ENCODE measurements around the gene RPN2.

The RPN2 gene

DNA sequence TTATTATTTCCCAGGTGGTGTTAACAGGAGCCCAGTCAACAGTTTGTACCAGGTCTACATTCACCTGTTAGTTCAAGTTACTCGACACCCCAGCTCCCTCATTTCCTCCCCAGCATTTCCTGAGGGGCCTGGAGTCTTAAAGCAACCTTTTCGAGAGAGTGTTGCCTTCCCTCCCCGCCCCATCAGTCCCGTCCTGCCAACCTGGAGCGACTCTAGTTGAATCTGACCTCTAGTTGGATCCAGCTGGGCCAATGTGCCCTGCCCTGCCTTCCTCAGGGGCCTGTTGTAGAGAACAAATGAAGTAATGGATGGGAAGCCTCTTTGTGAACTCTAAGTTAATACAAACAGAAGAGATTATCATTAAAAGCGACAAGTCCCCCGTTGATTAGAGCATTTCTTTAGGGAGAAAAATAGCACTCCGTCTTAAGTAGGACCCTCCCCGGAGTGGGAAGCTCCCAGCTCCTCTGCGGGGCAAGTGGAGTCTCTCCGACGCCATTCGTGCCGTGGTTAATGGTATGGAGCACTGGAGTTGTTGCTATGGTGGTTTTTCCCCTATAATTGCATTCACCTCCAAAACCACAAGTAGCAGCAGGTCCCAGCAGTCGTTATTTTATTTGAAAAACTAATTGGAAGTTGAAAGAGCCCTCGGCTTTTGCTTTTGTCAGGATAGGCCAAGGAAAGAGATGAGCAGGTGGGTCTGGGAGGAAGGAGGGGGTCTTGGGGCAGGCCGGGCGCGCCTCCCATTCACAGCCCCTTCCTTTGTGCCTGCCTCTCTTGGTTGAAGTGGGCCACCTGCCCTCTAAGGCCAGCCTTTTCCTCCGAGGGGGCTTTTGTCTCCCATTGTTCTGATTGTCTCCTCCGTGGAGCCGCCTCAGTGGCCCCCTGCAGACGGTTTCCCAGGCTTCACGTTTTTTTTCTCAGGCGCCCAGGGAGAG lies 66.4 kb downstream of the RPN2 start:
- no peak for DNase-seq (ENCODE audit: extremely low spot score)
- ChIA-PET CTCF (no interaction called here), POLR2A (no interaction called here)
- TF ChIP-seq ELF4 (IDR thresholded peaks at IDR 0.05): no peak
- TF ChIP-seq SUZ12 (IDR thresholded peaks at IDR 0.05): no peak
- TF ChIP-seq FOXA1 (IDR thresholded peaks at IDR 0.05): no peak
- TF ChIP-seq BHLHE40 (IDR thresholded peaks at IDR 0.05; ENCODE audit: borderline replicate concordance): no peak
- no peak for TF ChIP-seq FOXK2 (IDR thresholded peaks at IDR 0.05)
- no peak for TF ChIP-seq ARNT (IDR thresholded peaks at IDR 0.05)
- no peak for TF ChIP-seq SP1 (IDR thresholded peaks at IDR 0.05)
- TF ChIP-seq LEF1 (IDR thresholded peaks at IDR 0.05; ENCODE audit: borderline replicate concordance): no peak
- TF ChIP-seq TARDBP (IDR thresholded peaks at IDR 0.05): no peak
- TF ChIP-seq CTBP1 (IDR thresholded peaks at IDR 0.05; ENCODE audit: borderline replicate concordance): no peak

DNA sequence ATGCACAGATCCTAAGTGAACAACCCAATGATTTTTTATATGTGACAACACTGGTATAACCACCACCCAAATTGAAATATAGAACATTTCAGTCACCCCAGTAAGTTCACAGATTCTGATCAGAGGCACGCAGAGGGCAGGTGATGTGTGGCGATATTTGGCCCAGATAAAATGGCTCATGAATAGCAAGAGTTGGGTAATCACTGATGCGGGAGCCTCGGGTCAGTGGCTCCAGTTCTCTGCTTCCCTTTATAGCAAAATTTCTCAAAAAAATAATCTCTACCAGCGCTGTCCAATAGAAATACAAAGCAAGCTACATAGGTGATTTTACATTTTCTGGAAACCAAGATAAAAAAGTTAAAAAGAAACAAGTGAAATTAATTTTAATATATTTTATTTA lies 67.6 kb downstream of the RPN2 start:
- ChIA-PET CTCF (interaction anchor here (0.8 kb wide), 1 partner anchor 9 kb away, joined by 3 read pairs; no protein-coding TSS in a partner anchor), POLR2A (no interaction called here)
- no peak for DNase-seq (ENCODE audit: extremely low spot score)
- TF ChIP-seq SUZ12 (IDR thresholded peaks at IDR 0.05) (no peak), SP1 (IDR thresholded peaks at IDR 0.05) (no peak), NFRKB (IDR thresholded peaks at IDR 0.05) (no peak), ARNT (IDR thresholded peaks at IDR 0.05) (no peak), BHLHE40 (IDR thresholded peaks at IDR 0.05; ENCODE audit: borderline replicate concordance) (no peak), FOXA1 (IDR thresholded peaks at IDR 0.05) (no peak), FOXM1 (IDR thresholded peaks at IDR 0.05; ENCODE audit: borderline replicate concordance) (no peak), ELF4 (IDR thresholded peaks at IDR 0.05) (no peak), LEF1 (IDR thresholded peaks at IDR 0.05; ENCODE audit: borderline replicate concordance) (no peak), L3MBTL2 (conservative IDR thresholded peaks at IDR 0.05) (no peak), CTBP1 (IDR thresholded peaks at IDR 0.05; ENCODE audit: borderline replicate concordance) (no peak), TARDBP (IDR thresholded peaks at IDR 0.05) (no peak), FOXK2 (IDR thresholded peaks at IDR 0.05) (no peak), PKNOX1 (IDR thresholded peaks at IDR 0.05) (no peak)

GRCh38 chr20:37247547-37247946 lies 68.4 kb downstream of the RPN2 start:
- CTCF ChIA-PET: no interaction called here

GRCh38 chr20:37249304-37249703 lies 70.2 kb downstream of the RPN2 start:
- TF ChIP-seq ARNT (IDR thresholded peaks at IDR 0.05): no peak
- no peak for TF ChIP-seq CTBP1 (IDR thresholded peaks at IDR 0.05; ENCODE audit: borderline replicate concordance)
- TF ChIP-seq LEF1 (IDR thresholded peaks at IDR 0.05; ENCODE audit: borderline replicate concordance): no peak
- no peak for TF ChIP-seq HDGF (IDR thresholded peaks at IDR 0.05; ENCODE audit: borderline replicate concordance)
- no peak for TF ChIP-seq TARDBP (IDR thresholded peaks at IDR 0.05)
- TF ChIP-seq SUZ12 (IDR thresholded peaks at IDR 0.05): no peak
- TF ChIP-seq ELF4 (IDR thresholded peaks at IDR 0.05): no peak
- no peak for TF ChIP-seq NFRKB (IDR thresholded peaks at IDR 0.05)
- TF ChIP-seq FOXA1 (IDR thresholded peaks at IDR 0.05): no peak
- TF ChIP-seq L3MBTL2 (conservative IDR thresholded peaks at IDR 0.05): no peak
- no peak for TF ChIP-seq FOXK2 (IDR thresholded peaks at IDR 0.05)
- TF ChIP-seq PKNOX1 (IDR thresholded peaks at IDR 0.05): no peak
- POLR2A ChIA-PET: no interaction called here
- CTCF ChIA-PET: interaction anchor here (0.6 to 0.7 kb wide), 2 partner anchors 32 to 745 kb away, joined by 4 to 6 read pairs; no protein-coding TSS in a partner anchor
- DNase-seq (ENCODE audit: extremely low spot score): no peak

More at GRCh38 chr20:37247547-37247946, 68.4 kb downstream of the RPN2 start:
- no peak for TF ChIP-seq HDGF (IDR thresholded peaks at IDR 0.05; ENCODE audit: borderline replicate concordance)
- TF ChIP-seq CTBP1 (IDR thresholded peaks at IDR 0.05; ENCODE audit: borderline replicate concordance): no peak
- no peak for TF ChIP-seq SUZ12 (IDR thresholded peaks at IDR 0.05)
- TF ChIP-seq NFRKB (IDR thresholded peaks at IDR 0.05): no peak
- POLR2A ChIA-PET: no interaction called here
- no peak for DNase-seq (ENCODE audit: extremely low spot score)

DNA sequence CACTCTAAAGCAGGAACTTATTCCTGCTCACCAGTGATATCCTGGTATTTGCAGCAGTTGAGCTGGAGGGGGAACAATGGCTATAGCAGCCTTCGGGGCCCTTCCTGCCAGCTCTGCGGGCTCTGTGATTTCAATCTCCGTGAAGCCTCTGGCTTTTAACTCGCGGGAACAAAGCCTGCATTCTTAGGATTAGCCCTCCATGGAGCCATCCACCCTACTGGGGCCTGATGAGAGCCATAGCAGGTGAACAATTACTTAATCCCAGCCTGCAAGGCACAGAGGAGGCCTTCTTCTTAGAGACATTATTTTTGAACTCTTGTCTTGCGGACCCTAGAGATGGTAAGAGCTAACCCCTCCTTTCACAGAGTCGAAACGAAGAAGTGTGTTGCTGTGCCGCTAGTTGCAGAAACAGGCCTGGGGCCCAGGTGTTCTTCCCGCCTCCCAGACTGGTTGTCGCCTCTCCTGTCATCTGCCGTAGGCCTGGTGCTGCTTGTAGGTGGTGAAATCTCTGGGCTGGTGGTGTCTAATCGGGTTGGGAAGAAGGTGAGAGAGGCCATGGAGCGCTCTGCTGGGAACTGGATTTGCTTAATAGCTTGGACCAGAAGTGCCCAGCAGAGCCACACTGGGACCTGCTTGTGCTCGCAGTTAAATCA lies 72.8 kb downstream of the RPN2 start:
- no peak for DNase-seq (ENCODE audit: extremely low spot score)
- TF ChIP-seq SP1 (IDR thresholded peaks at IDR 0.05) (no peak), ARNT (IDR thresholded peaks at IDR 0.05) (no peak), BHLHE40 (IDR thresholded peaks at IDR 0.05; ENCODE audit: borderline replicate concordance) (no peak)
- ChIA-PET POLR2A (no interaction called here), CTCF (no interaction called here)

GRCh38 chr20:37253087-37253486 lies 74.0 kb downstream of the RPN2 start:
- ChIA-PET POLR2A (no interaction called here), CTCF (no interaction called here)

More at GRCh38 chr20:37253087-37253486, 74.0 kb downstream of the RPN2 start:
- TF ChIP-seq SUZ12 (IDR thresholded peaks at IDR 0.05) (no peak), ARNT (IDR thresholded peaks at IDR 0.05) (no peak), TARDBP (IDR thresholded peaks at IDR 0.05) (no peak), PKNOX1 (IDR thresholded peaks at IDR 0.05) (no peak), ZNF384 (IDR thresholded peaks at IDR 0.05) (no peak), NFRKB (IDR thresholded peaks at IDR 0.05) (no peak), CTBP1 (IDR thresholded peaks at IDR 0.05; ENCODE audit: borderline replicate concordance) (no peak)
- DNase-seq (ENCODE audit: extremely low spot score): no peak

All from HEK293T (cell line).